Esophagus muscularis mucosa (tissue), 3 donors: Measurements from ENCODE around the gene RBMS3.

Experiments used
- CTCF ChIP-seq, 3 experiments: fragments of 200-600 bp in 2 of 3; fragments of 450-650 bp in 1 of 3; sonication (generic) in 2 of 3; IDR thresholded peaks; one replicate each; pipeline ENCODE4 v1.5.1; 2017 to 2019; ENCODE audit warnings: antibody characterized with exemption in 3 of 3, mild to moderate bottlenecking in 2 of 3, moderate library complexity in 1 of 3
- POLR2A ChIP-seq: fragments of 450-650 bp; IDR thresholded peaks from one replicate; pipeline ENCODE4 v1.6.1; 2017; ENCODE audit warnings: antibody characterized with exemption, moderate library complexity, mild to moderate bottlenecking, low read depth

GRCh38 chr3:29307295-29307694 is 26.4 kb downstream of the RBMS3 start:
- TF ChIP-seq CTCF (IDR thresholded peaks at IDR 0.05) (no peak), POLR2A (no peak)
